Measurements from ENCODE around the gene ZAR1L.

- TF ChIP-seq CTCF (IDR thresholded peaks at IDR 0.05) (no peak), POLR2A (IDR thresholded peaks at IDR 0.05) (no peak)
These were observed 57.5 kb downstream of the ZAR1L start for GRCh38 chr13:32257649-32258048.
